RPMI8226 (cell line): ENCODE measurements around the gene ATAT1.

Source experiments
- DNase-seq: peaks from one replicate; pipeline ENCODE4 v3.0.0-alpha.2; 2015

The ATAT1 gene

DNA sequence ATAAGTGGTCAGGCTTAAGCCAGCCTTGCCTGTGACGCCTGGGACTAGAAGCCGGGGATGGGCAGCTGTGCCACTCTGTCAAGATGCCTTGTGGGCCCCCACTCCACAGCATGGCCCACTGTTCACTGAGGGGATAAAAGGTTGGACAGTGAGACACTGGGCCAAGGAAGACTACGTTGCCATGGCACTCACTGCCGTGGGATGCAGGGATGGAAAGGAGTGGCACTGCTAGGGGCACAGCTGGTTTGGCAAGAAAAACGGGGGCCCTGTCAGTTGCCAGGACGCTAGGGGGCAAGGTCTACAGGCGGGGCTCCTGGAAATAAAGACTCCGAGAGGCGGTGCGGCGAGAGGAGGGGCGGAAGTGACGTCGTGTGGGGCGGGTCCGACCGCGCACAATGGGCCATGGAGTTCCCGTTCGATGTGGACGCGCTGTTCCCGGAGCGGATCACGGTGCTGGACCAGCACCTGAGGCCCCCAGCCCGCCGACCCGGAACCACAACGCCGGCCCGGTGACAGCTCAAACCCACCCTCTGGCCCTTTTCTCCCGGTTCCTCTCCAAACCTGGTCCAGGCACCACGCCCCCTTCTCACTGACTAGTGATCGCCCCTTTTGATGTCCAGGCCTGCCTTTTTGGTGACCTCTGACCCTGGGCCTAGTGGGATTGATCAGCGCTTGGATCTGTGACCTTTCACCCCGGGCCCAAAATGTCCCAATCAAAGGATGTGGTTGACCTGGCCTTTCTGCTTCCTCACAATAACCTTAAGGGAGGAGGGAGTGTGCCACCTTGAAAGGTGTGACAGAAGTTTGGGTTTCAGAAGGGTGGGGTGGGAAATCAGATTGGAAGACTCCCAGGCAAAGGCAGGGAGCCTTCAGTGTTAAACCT is at the start of gene ATAT1:
Gene ATAT1, plus strand, starts transcription at position 391 of the 883 bp plus-strand sequence.
- DNase-seq: peak; percentile 89

- DNase-seq: no peak
These were observed 48.6 kb upstream of the ATAT1 start for GRCh38 chr6:30578051-30578450.

DNA sequence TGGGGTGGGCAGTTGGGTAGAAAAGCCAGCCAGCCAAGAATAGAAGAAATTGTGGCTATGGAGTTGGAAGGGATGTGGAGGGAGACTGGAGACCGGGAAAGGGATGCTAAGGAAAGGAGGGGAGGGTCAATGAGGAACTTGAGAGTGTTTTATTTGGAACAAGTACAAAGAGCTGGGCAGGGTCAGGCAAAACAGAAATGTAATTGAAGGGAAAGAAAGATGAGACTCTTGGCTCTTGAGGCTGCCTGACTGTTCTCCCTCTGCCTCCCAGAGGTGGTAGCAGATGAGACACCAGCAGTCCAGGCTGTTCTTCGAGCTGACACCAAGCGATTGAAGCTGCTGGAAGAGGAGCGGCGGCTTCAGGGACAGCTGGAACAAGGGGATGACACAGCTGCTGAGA is 42.8 kb upstream of the ATAT1 start:
- DNase-seq: no peak

DNA sequence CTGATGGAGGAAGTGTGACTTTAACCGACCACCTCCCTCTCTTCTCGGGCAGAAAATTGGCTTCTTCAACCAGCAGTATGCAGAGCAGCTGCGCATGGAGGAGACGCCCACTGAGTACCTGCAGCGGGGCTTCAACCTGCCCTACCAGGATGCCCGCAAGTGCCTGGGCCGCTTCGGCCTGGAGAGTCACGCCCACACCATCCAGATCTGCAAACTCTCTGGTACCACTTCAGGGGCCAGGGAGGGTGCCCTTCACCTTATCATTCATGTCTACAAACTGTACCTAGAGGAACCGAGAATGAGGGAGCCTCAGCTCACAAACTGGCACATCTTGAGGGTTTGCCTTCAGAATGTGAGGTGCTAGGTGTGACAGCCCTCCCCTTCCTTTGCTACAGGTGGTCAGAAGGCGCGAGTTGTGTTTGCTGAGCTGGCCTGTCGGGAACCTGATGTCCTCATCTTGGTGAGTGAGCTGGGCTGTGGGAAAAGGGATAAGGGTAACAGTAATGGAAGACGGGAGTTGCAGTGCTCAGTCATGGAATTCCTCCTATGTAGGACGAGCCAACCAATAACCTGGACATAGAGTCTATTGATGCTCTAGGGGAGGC is 36.8 kb upstream of the ATAT1 start:
- DNase-seq: no peak

GRCh38 chr6:30590509-30590908 is 36.2 kb upstream of the ATAT1 start:
- DNase-seq: no peak

DNA sequence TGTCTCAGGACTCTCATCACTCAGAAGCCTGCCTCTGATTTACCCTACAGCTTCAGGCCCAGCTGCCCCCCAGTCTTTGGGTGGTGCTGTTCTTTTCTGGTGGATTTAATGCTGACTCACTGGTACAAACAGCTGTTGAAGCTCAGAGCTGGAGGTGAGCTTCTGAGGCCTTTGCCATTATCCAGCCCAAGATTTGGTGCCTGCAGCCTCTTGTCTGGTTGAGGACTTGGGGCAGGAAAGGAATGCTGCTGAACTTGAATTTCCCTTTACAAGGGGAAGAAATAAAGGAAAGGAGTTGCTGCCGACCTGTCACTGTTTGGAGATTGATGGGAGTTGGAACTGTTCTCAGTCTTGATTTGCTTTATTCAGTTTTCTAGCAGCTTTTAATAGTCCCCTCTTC is 35.7 kb upstream of the ATAT1 start:
- no peak for DNase-seq

DNA sequence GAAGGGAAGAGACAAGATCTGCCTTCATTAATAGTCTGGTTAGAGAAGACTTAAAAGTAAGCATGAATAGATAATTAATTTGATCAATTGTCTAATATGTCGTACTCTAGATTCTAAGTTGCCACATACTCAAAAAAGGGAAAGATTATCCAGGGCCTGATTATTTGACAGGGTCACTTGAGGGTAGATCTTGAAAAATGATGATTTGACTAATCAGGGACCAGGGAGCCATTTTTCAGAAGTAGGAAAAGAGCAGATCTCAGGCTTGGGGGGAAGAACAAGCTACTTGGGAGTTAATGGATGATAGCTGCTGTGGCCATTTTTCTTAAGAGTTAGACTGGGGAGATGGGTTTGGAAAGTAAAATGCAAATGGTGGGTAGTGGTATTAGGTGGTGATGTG is 34.4 kb upstream of the ATAT1 start:
- DNase-seq: no peak

GRCh38 chr6:30597315-30598144 is 29.1 kb upstream of the ATAT1 start:
- DNase-seq: peak; percentile 85

- no peak for DNase-seq
These were observed 27.6 kb upstream of the ATAT1 start for GRCh38 chr6:30598912-30599624.

DNA sequence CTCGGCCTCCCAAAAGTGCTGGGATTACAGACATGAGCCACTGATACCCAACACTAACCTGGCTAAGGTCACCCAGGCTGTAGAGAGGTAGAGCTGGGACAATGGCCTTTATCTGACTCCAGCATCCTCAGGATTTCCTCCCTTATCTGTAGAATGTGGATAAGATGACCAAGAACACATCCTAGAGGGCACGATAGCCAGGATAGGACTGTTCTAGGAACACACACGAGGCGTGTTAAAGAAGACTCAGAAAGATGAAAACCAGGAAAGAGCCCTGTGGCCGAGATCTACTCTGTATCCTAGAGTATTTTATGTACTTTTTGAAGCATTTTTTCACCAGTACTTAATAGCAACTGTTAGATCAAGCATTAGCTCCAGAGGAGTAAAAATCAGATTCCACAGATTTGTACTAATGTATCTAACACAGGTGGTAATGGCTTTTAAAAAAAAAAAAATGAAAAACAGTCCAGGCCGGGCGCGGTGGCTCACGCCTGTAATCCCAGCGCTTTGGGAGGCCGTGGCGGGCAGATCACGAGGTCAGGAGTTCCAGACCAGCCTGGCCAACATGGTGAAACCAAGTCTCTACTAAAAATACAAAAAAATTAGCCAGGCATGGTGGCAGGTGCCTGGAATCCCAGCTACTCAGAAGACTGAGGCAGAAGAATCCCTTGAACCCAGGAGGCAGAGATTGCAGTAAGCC is 26.9 kb upstream of the ATAT1 start:
- no peak for DNase-seq

GRCh38 chr6:30600451-30600961 is 26.2 kb upstream of the ATAT1 start:
- DNase-seq: no peak

GRCh38 chr6:30601436-30601814 is 25.2 kb upstream of the ATAT1 start:
- peak; percentile 10 for DNase-seq

DNA sequence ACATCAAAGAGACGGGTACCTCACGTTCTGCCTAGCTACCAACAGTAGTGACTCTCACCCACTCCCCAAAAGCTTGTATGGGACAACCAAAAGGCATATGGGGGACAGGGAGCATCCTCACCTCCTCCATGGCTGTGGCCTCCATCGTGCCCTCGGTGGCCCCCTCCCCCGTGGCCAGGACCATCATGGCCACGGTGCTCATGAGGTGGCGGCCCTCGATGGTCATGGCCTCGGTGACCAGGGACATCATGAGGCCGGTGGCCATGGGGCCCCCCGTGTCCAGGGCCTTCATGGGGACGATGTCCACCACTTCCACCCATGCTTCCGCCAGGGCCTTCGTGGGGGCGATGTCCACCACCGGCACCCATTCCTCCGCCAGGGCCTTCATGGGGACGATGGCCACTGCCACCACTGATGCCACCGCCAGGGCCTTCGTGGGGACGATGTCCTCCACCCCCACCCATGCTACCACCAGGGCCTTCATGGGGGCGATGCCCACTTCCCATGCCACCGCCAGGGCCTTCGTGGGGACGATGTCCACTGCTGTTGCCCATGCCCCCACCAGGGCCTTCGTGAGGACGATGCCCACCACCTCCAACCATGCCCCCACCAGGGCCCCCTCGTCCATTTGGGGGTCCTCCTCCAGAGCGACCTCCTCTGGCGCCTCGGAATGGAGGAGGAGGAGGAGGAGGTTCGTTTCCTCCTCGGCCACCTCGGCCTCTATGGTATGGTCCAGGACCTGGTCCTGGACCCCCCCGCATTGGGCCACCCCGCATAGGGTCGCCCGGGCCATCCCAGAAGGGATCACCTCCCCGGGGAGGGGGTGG is 24.6 kb upstream of the ATAT1 start:
- DNase-seq: no peak

- no peak for DNase-seq
These were observed 22.7 kb upstream of the ATAT1 start for GRCh38 chr6:30603961-30604360.

DNA sequence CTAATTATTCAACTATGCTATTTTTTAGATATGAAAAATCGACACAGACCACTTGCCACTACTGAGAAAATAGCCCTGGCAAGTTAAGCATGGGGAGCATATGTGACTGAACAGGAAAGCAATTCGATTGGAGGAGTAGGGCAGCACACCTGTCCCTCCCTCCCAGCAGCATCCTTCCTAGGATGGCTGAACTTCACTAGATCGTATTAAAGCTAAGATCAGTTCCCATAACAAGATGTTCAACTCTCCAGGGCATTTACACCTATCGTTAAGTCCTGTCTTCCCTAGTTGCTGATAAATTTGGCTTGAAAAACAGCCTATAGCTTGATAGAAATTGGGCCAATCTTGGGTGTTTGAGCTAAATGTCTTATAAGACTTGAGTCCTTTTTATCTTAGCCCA is 16.6 kb upstream of the ATAT1 start:
- DNase-seq: no peak

GRCh38 chr6:30611150-30611855 is 15.4 kb upstream of the ATAT1 start:
- no peak for DNase-seq

DNA sequence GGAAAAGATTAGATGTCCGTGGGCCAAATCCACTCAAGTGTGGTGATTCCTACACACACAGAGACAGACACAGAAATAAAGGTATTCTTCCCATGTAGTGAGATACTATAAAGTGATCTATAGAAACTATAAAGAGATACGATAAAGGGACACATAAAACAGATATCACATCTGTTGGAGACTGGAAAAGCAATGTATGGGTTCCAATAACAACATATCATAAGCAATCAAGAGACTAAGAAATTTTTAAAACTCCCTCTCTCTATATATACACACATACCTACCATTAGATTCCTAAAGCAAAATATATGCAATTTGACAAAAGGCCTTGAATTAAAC is 14.8 kb upstream of the ATAT1 start:
- DNase-seq: no peak

GRCh38 chr6:30612213-30612612 is 14.5 kb upstream of the ATAT1 start:
- no peak for DNase-seq

DNA sequence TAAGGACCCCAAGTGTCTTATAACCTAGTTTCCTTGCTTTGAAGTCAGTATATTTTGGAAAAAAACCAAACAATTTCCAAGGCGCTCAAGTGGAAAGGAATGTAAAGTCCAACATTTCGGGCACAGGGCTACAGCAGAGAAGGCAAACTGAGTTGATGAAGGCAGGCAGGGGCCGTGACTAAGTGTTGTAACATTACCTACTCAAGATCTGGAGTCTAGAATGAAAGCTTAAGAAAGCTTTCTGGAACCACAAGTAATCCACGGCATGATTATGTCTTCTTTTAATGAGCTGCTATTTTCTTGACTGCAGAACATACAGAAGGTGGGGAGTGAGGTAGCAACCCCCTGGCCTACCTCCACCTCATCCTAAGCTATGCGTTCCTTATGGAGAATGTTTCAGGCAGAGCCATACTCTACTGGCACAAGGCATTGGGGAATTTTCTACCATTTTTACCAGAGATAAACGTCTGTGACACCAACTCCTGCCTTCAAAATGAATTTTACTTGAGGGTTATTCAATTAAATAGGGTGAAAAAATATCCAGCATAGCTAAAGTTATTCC is 13.9 kb upstream of the ATAT1 start:
- no peak for DNase-seq
